Loucy (cell line): ENCODE data around the gene PPP4R4.
"Not testable (repeated sequence)": the region's sequence is repeated elsewhere in the genome, so short reads cannot be mapped to it uniquely, and the experiment has no call there.

Experiments
- H2AFZ ChIP-seq: fragments of 200-600 bp; sonication (generic); 2 replicates; pipeline ENCODE4 v1.6.0; 2016; ENCODE audit warnings: antibody characterized with exemption, mild to moderate bottlenecking, low read length, moderate library complexity
- H3F3A ChIP-seq: fragments of 200-600 bp; 2 replicates; pipeline ENCODE4 v1.6.0; 2016; ENCODE audit warnings: antibody characterized with exemption, low read depth, mild to moderate bottlenecking
- H3K27me3 ChIP-seq: fragments of 200-600 bp; sonication (generic); 2 replicates; pipeline ENCODE4 v1.6.1; 2014; ENCODE audit warnings: low read length, mild to moderate bottlenecking; ENCODE audit not compliant: insufficient read depth, poor library complexity, severe bottlenecking
- H3K36me3 ChIP-seq: fragments of 200-600 bp; sonication (generic); 2 replicates; pipeline ENCODE4 v1.6.1; 2016; ENCODE audit warnings: low read length; ENCODE audit not compliant: insufficient read depth
- H3K4me1 ChIP-seq: fragments of 200-600 bp; sonication (generic); 2 replicates; pipeline ENCODE4 v1.5.1; 2014; ENCODE audit warnings: low read length, mild to moderate bottlenecking; ENCODE audit not compliant: insufficient read depth, poor library complexity, severe bottlenecking
- H3K4me2 ChIP-seq: fragments of 200-600 bp; sonication (generic); 2 replicates; pipeline ENCODE4 v1.6.0; 2014; ENCODE audit warnings: antibody characterized with exemption, low read length, low read depth, mild to moderate bottlenecking; ENCODE audit not compliant: poor library complexity, severe bottlenecking
- H3K4me3 ChIP-seq: fragments of 200-600 bp; sonication (generic); 2 replicates; pipeline ENCODE4 v1.5.1; 2014; ENCODE audit warnings: low read length, mild to moderate bottlenecking, mixed read lengths; ENCODE audit not compliant: poor library complexity, severe bottlenecking
- H3K79me2 ChIP-seq: fragments of 200-600 bp; sonication (generic); 2 replicates; pipeline ENCODE4 v1.6.1; 2014; ENCODE audit warnings: low read length; ENCODE audit not compliant: insufficient read depth
- H3K9ac ChIP-seq: fragments of 200-600 bp; sonication (generic); 2 replicates; pipeline ENCODE4 v1.6.0; 2014; ENCODE audit warnings: mild to moderate bottlenecking, low read depth, low read length, moderate library complexity; ENCODE audit not compliant: poor library complexity, severe bottlenecking
- H3K9me2 ChIP-seq: fragments of 200-600 bp; sonication (generic); replicated peaks from 2 replicates; pipeline ENCODE4 v1.6.1; 2016; ENCODE audit warnings: low read depth, low read length, mixed read lengths
- H3K9me3 ChIP-seq: fragments of 200-600 bp; sonication (generic); 2 replicates; pipeline ENCODE4 v1.6.1; 2014; ENCODE audit warnings: mild to moderate bottlenecking, antibody characterized with exemption, low read length, low read depth; ENCODE audit not compliant: insufficient read depth
- H4K20me1 ChIP-seq: fragments of 200-600 bp; sonication (generic); 2 replicates; pipeline ENCODE4 v1.6.0; 2014; ENCODE audit warnings: antibody characterized with exemption, low read length, mild to moderate bottlenecking; ENCODE audit not compliant: insufficient read depth, poor library complexity, severe bottlenecking
- CTCF ChIP-seq: fragments of 200-600 bp; sonication (generic); conservative IDR thresholded peaks from 2 replicates; pipeline ENCODE4 v1.5.1; 2014; ENCODE audit warnings: mild to moderate bottlenecking, antibody characterized with exemption, low read length
- EZH2phosphoT487 ChIP-seq: fragments of 200-600 bp; IDR thresholded peaks from 2 replicates; pipeline ENCODE4 v1.6.1; 2018; ENCODE audit warnings: antibody characterized with exemption, mild to moderate bottlenecking, moderate library complexity, borderline replicate concordance

Gene PPP4R4

GRCh38 chr14:94244182-94244581 is 70.1 kb downstream of the PPP4R4 start:
- Histone ChIP-seq H3K9ac (no peak overlapping the region), H3K4me1 (no peaks in the 10 kb centered on the region), H2AFZ (no peak overlapping the region), H3K9me3 (no peaks in the 10 kb centered on the region), H3K4me2 (no peak overlapping the region), H4K20me1 (no peaks in the 10 kb centered on the region), H3K27me3 (no peaks in the 10 kb centered on the region), H3K79me2 (no peaks in the 10 kb centered on the region), H3K9me2 (no peaks in the 10 kb centered on the region), H3K36me3 (no peaks in the 10 kb centered on the region), H3F3A (no peaks in the 10 kb centered on the region), H3K4me3 (no peak overlapping the region)
- TF ChIP-seq EZH2phosphoT487 (no peak), CTCF (no peak)

- H3K27me3 ChIP-seq, H3K9ac ChIP-seq, H3K4me3 ChIP-seq, H3F3A ChIP-seq, H3K9me2 ChIP-seq, H4K20me1 ChIP-seq, H2AFZ ChIP-seq, H3K9me3 ChIP-seq, H3K79me2 ChIP-seq, H3K4me2 ChIP-seq, H3K36me3 ChIP-seq, H3K4me1 ChIP-seq: not testable (repeated sequence)
These were observed 90.1 kb downstream of the PPP4R4 start for GRCh38 chr14:94264195-94264594.

GRCh38 chr14:94267352-94267751 is 93.2 kb downstream of the PPP4R4 start:
- no peaks in the 10 kb centered on the region for H3K79me2 ChIP-seq
- peaks cover 2% of the 10 kb centered on the region for H3K27me3 ChIP-seq
- H3K9me3 ChIP-seq = no peaks in the 10 kb centered on the region
- no peaks in the 10 kb centered on the region for H3F3A ChIP-seq
- no peaks in the 10 kb centered on the region for H4K20me1 ChIP-seq
- TF ChIP-seq CTCF (no peak), EZH2phosphoT487 (no peak)
- H3K9ac ChIP-seq = no peak overlapping the region
- H3K4me1 ChIP-seq = no peaks in the 10 kb centered on the region
- no peak overlapping the region for H3K4me2 ChIP-seq
- H3K4me3 ChIP-seq = no peak overlapping the region
- no peaks in the 10 kb centered on the region for H3K36me3 ChIP-seq
- H2AFZ ChIP-seq = no peak overlapping the region
- no peaks in the 10 kb centered on the region for H3K9me2 ChIP-seq

GRCh38 chr14:94268582-94268981 is 94.5 kb downstream of the PPP4R4 start:
- not testable (repeated sequence) for H3K4me1 ChIP-seq, H3K27me3 ChIP-seq, H3K79me2 ChIP-seq, H3K9me3 ChIP-seq, H4K20me1 ChIP-seq, H3K4me2 ChIP-seq, H3K9ac ChIP-seq, H3K4me3 ChIP-seq, H2AFZ ChIP-seq, H3K36me3 ChIP-seq, H3K9me2 ChIP-seq, H3F3A ChIP-seq
